Keratinocyte (primary cell): ENCODE results near the gene GUCY2C. TPM values are rescaled to one million over a fixed set of nuclear protein-coding genes. Genes with fewer than 3 reads are reported as not detected.

Experiments
- DNase-seq: peaks from one replicate; pipeline ENCODE4 v3.0.0-alpha.2; 2011; ENCODE audit warnings: low read depth, missing footprints, low spot score
- FAIRE-seq: peaks from 2 replicates; lab custom pipeline; 2011; peaks lifted over from hg19 to GRCh38; lab: Jason Lieb, UNC
- H2AFZ ChIP-seq: 2 replicates; pipeline ENCODE4 v1.6.0; 2012; ENCODE audit warnings: low read length, control low read depth, inconsistent platforms; ENCODE audit not compliant: control insufficient read depth
- H3K27ac ChIP-seq: 2 replicates; pipeline ENCODE4 v1.5.1; 2011; ENCODE audit warnings: low read length; ENCODE audit not compliant: control insufficient read depth, insufficient read depth
- H3K27me3 ChIP-seq: 3 replicates; pipeline ENCODE4 v1.6.0; 2011; ENCODE audit warnings: low read length; ENCODE audit not compliant: control insufficient read depth, insufficient read depth; ENCODE audit errors: extremely low read depth
- H3K36me3 ChIP-seq, 2 experiments: 2 replicates in 1 of 2; 3 replicates in 1 of 2; pipeline ENCODE4 v1.5.1; 2011; ENCODE audit warnings: low read length in 2 of 2, mild to moderate bottlenecking in 1 of 2; ENCODE audit not compliant: control insufficient read depth in 2 of 2, insufficient read depth in 2 of 2; ENCODE audit errors: extremely low read depth in 1 of 2
- H3K4me1 ChIP-seq: 3 replicates; pipeline ENCODE4 v1.5.1; 2011; ENCODE audit warnings: low read length; ENCODE audit not compliant: control insufficient read depth, insufficient read depth; ENCODE audit errors: extremely low read depth
- H3K4me2 ChIP-seq: 3 replicates; pipeline ENCODE4 v1.6.0; 2011; ENCODE audit warnings: low read depth, low read length; ENCODE audit not compliant: control insufficient read depth, insufficient read depth; ENCODE audit errors: extremely low read depth
- H3K4me3 ChIP-seq, 3 experiments: fragments of 200-600 bp in 1 of 3; sonication (generic) in 1 of 3; 2 replicates in 2 of 3; 3 replicates in 1 of 3; pipeline ENCODE4 v1.5.1; 2011 to 2016; ENCODE audit warnings: low read length in 3 of 3, mild to moderate bottlenecking in 3 of 3, control low read depth in 2 of 3, inconsistent platforms in 1 of 3, low read depth in 1 of 3, mixed read lengths in 1 of 3, mixed run types in 1 of 3, moderate library complexity in 1 of 3; ENCODE audit not compliant: control insufficient read depth in 2 of 3, insufficient read depth in 2 of 3; ENCODE audit errors: extremely low read depth in 1 of 3
- H3K79me2 ChIP-seq: 2 replicates; pipeline ENCODE4 v1.6.0; 2012; ENCODE audit warnings: low read length; ENCODE audit not compliant: control insufficient read depth, insufficient read depth
- H3K9ac ChIP-seq: 3 replicates; pipeline ENCODE4 v1.6.0; 2011; ENCODE audit warnings: low read length; ENCODE audit not compliant: control insufficient read depth, insufficient read depth; ENCODE audit errors: extremely low read depth
- H3K9me1 ChIP-seq: 3 replicates; pipeline ENCODE4 v1.6.0; 2011; ENCODE audit warnings: low read length; ENCODE audit not compliant: control insufficient read depth, insufficient read depth; ENCODE audit errors: extremely low read depth
- H3K9me3 ChIP-seq: 2 replicates; pipeline ENCODE4 v1.5.1; 2012; ENCODE audit warnings: low read depth, low read length; ENCODE audit not compliant: control insufficient read depth
- H4K20me1 ChIP-seq: 3 replicates; pipeline ENCODE4 v1.6.0; 2011; ENCODE audit warnings: low read length; ENCODE audit not compliant: control insufficient read depth, insufficient read depth; ENCODE audit errors: extremely low read depth
- CTCF ChIP-seq, 3 experiments: IDR thresholded peaks in 1 of 3; conservative IDR thresholded peaks in 1 of 3; optimal IDR thresholded peaks in 1 of 3; 2 replicates in 2 of 3; 3 replicates in 1 of 3; pipeline versions ENCODE3 to v1.5.1; 2011; ENCODE audit warnings: low read length in 3 of 3, mild to moderate bottlenecking in 3 of 3, moderate library complexity in 2 of 3, control low read depth in 1 of 3, inconsistent platforms in 1 of 3; ENCODE audit not compliant: insufficient read depth in 2 of 3; ENCODE audit errors: extremely low read depth in 1 of 3
- EZH2 ChIP-seq: IDR thresholded peaks from one replicate; pipeline ENCODE4 v1.6.1; 2012; ENCODE audit warnings: inconsistent platforms, mild to moderate bottlenecking, low read length, moderate library complexity
- dilution Hi-C: fragments of 300-500 bp; cut with MboI; formaldehyde crosslinking; loops from one replicate; pipeline ENCODE4 v1.7.0; 2020; ENCODE audit warnings: low sequenced_read_pairs; ENCODE audit not compliant: extremely low pct_ligation_motif_present
- polyA plus RNA-seq, 5 experiments: library from polyadenylated mRNA; depleted of rRNA in 3 of 5; stranded (reverse) in 3 of 5; stranded (forward) in 1 of 5; unstranded in 1 of 5; fragments of >200 nt; gene quantifications; 1 replicate in 1 of 5; 2 replicates in 3 of 5; 3 replicates in 1 of 5; pipeline versions ENCODE4 v1.2.1 to v1.2.3, GENCODE V29; 2011 to 2012; ENCODE audit warnings: missing spikeins in 2 of 5, low read depth in 1 of 5, low replicate concordance in 1 of 5

GUCY2C gene
- polyA plus RNA-seq, 1 donor (not counting 4 experiments of a cell fraction or from before 2014, with no cell fraction given): 0.03 TPM

GRCh38 chr12:14597480-14597879 lies 98.9 kb downstream of the GUCY2C start:
- H3K9me1 ChIP-seq: no peaks in the 10 kb centered on the region
- H3K79me2 ChIP-seq: no peaks in the 10 kb centered on the region
- H3K4me2 ChIP-seq: no peak overlapping the region
- dilution Hi-C loops: no loop called here
- no peaks in the 10 kb centered on the region for H3K27me3 ChIP-seq
- DNase-seq: no peak
- no peaks in the 10 kb centered on the region for H3K36me3 ChIP-seq
- no peak for FAIRE-seq
- H3K27ac ChIP-seq: no peak overlapping the region
- TF ChIP-seq EZH2 (no peak), CTCF (optimal IDR thresholded peaks at IDR 0.05 in 1 of 3, IDR thresholded peaks at IDR 0.05 in 1 of 3, conservative IDR thresholded peaks at IDR 0.05 in 1 of 3; ENCODE audit: extremely low read depth in 1 of 3, insufficient read depth in 2 of 3, low read length in 3 of 3) (no peak)
- H4K20me1 ChIP-seq: no peaks in the 10 kb centered on the region
- no peak overlapping the region for H3K9ac ChIP-seq
- H3K4me1 ChIP-seq: no peaks in the 10 kb centered on the region
- no peak overlapping the region for H3K4me3 ChIP-seq
- H2AFZ ChIP-seq: no peak overlapping the region
- no peaks in the 10 kb centered on the region for H3K9me3 ChIP-seq

GRCh38 chr12:14591719-14592118 lies 104.7 kb downstream of the GUCY2C start:
- FAIRE-seq (no peak), DNase-seq (no peak)
- Histone ChIP-seq H3K4me3 (no peak overlapping the region), H3K79me2 (no peaks in the 10 kb centered on the region), H3K4me1 (no peaks in the 10 kb centered on the region), H3K9ac (no peak overlapping the region), H2AFZ (no peak overlapping the region), H3K36me3 (no peaks in the 10 kb centered on the region), H4K20me1 (no peaks in the 10 kb centered on the region), H3K9me1 (no peaks in the 10 kb centered on the region), H3K27ac (no peak overlapping the region), H3K27me3 (no peaks in the 10 kb centered on the region), H3K4me2 (no peak overlapping the region), H3K9me3 (no peaks in the 10 kb centered on the region)
- no peak for TF ChIP-seq EZH2
- no peak for TF ChIP-seq CTCF (optimal IDR thresholded peaks at IDR 0.05 in 1 of 3, IDR thresholded peaks at IDR 0.05 in 1 of 3, conservative IDR thresholded peaks at IDR 0.05 in 1 of 3; ENCODE audit: extremely low read depth in 1 of 3, insufficient read depth in 2 of 3, low read length in 3 of 3)
- dilution Hi-C loops: no loop called here
